B cell (primary cell): ENCODE results near the gene INCA1. TPM values are rescaled to one million over a fixed set of nuclear protein-coding genes. Genes with fewer than 3 reads are reported as not detected.

ENCODE experiments used
- ATAC-seq: fragments of 200-7000 bp; cut with Tn5 transposase; one replicate; pipeline ENCODE4 v1.10.0; 2021; ENCODE audit warnings: low read depth, mild to moderate bottlenecking, moderate number of reproducible peaks, moderate library complexity
- CTCF ChIA-PET: fragments of 350-600 bp; sonication (Branson Sonifier 250); formaldehyde crosslinking; loops from one replicate; lab custom pipeline; 2021; ENCODE audit warnings: antibody characterized with exemption, inconsistent platforms; lab: Charles Lee
- POLR2A ChIA-PET: fragments of 350-600 bp; sonication (Branson Sonifier 250); formaldehyde crosslinking; loops from one replicate; lab custom pipeline; 2021; ENCODE audit warnings: antibody characterized with exemption; lab: Charles Lee
- DNase-seq: peaks from one replicate; pipeline ENCODE4 v3.0.0; 2013
- H2AFZ ChIP-seq: 2 replicates; pipeline ENCODE4 v1.6.1; 2012; ENCODE audit warnings: mild to moderate bottlenecking, low read depth, low read length; ENCODE audit not compliant: insufficient read depth, poor library complexity, severe bottlenecking
- H3K27ac ChIP-seq, 2 donors: 1 replicate in 1 of 2; 2 replicates in 1 of 2; pipeline ENCODE4 v1.5.1; 2012 to 2013; ENCODE audit warnings: low read length in 2 of 2, mild to moderate bottlenecking in 2 of 2, moderate library complexity in 1 of 2
- H3K27me3 ChIP-seq, 4 experiments: fragments of 200-600 bp in 1 of 4; sonication (generic) in 1 of 4; replicated peaks in 1 of 4; 1 replicate in 2 of 4; 2 replicates in 2 of 4; pipeline versions ENCODE4 v1.6.1 to v1.7.0; 2013 to 2016; ENCODE audit warnings: low read length in 3 of 4, mild to moderate bottlenecking in 2 of 4, mixed read lengths in 1 of 4, moderate library complexity in 1 of 4; ENCODE audit not compliant: insufficient read depth in 4 of 4, control insufficient read depth in 3 of 4; ENCODE audit errors: control extremely low read depth in 1 of 4
- H3K36me3 ChIP-seq, 2 experiments: replicated peaks in 1 of 2; 1 replicate in 1 of 2; 2 replicates in 1 of 2; pipeline versions ENCODE4 v1.6.1 to v1.7.1; 2013; ENCODE audit warnings: low read length in 1 of 2; ENCODE audit not compliant: insufficient read depth in 2 of 2, control insufficient read depth in 1 of 2; ENCODE audit errors: control extremely low read depth in 1 of 2, extremely low read depth in 1 of 2
- H3K4me1 ChIP-seq, 2 donors: fragments of 200-600 bp in 1 of 2; sonication (generic) in 1 of 2; 1 replicate in 1 of 2; 2 replicates in 1 of 2; pipeline versions ENCODE4 v1.5.1 to v1.6.1; 2013 to 2017; ENCODE audit warnings: low read length in 2 of 2; ENCODE audit not compliant: control insufficient read depth in 2 of 2, insufficient read depth in 2 of 2
- H3K4me2 ChIP-seq: replicated peaks from 2 replicates; pipeline ENCODE3; 2012; ENCODE audit warnings: mild to moderate bottlenecking, low read depth, low read length; ENCODE audit not compliant: poor library complexity, severe bottlenecking
- H3K4me3 ChIP-seq, 5 experiments: fragments of 200-600 bp in 1 of 5; sonication (generic) in 1 of 5; 1 replicate in 3 of 5; 2 replicates in 2 of 5; pipeline versions ENCODE4 v1.5.1 to v1.7.0; 2011 to 2016; ENCODE audit warnings: low read length in 4 of 5, mild to moderate bottlenecking in 4 of 5, low read depth in 2 of 5, control low read depth in 1 of 5, moderate library complexity in 1 of 5; ENCODE audit not compliant: insufficient read depth in 1 of 5; ENCODE audit errors: control extremely low read depth in 1 of 5, extremely low read depth in 1 of 5
- H3K79me2 ChIP-seq: fragments of 200-600 bp; sonication (generic); one replicate; pipeline ENCODE4 v1.6.0; 2016; ENCODE audit warnings: low read length; ENCODE audit not compliant: control insufficient read depth, insufficient read depth
- H3K9ac ChIP-seq: fragments of 200-600 bp; sonication (generic); 2 replicates; pipeline ENCODE4 v1.6.1; 2017; ENCODE audit warnings: mild to moderate bottlenecking, low read length, moderate library complexity
- H3K9me3 ChIP-seq, 3 donors: one replicate each; pipeline versions ENCODE4 v1.6.1 to v1.7.1; 2013; ENCODE audit warnings: low read length in 2 of 3; ENCODE audit not compliant: control insufficient read depth in 2 of 3, insufficient read depth in 1 of 3; ENCODE audit errors: control extremely low read depth in 1 of 3
- H4K20me1 ChIP-seq: 2 replicates; pipeline ENCODE4 v1.6.0; 2012; ENCODE audit warnings: mild to moderate bottlenecking, low read length; ENCODE audit not compliant: insufficient read depth, control insufficient read depth, poor library complexity, severe bottlenecking
- H3K27ac Mint-ChIP-seq: one replicate; pipeline ENCODE4 v1.8.0; 2021; ENCODE audit warnings: mixed read lengths
- H3K27me3 Mint-ChIP-seq: one replicate; pipeline ENCODE4 v1.8.0; 2021; ENCODE audit warnings: mixed read lengths
- H3K4me1 Mint-ChIP-seq: one replicate; pipeline ENCODE4 v1.8.0; 2021; ENCODE audit warnings: mixed read lengths
- H3K4me3 Mint-ChIP-seq: one replicate; pipeline ENCODE4 v1.8.0; 2021; ENCODE audit warnings: mixed read lengths
- H3K9me3 Mint-ChIP-seq: one replicate; pipeline ENCODE4 v1.8.0; 2022; ENCODE audit warnings: mixed read lengths; ENCODE audit not compliant: insufficient read depth
- EZH2 ChIP-seq: IDR thresholded peaks from 2 replicates; pipeline ENCODE4 v1.6.1; 2012; ENCODE audit warnings: borderline replicate concordance, low read depth, mild to moderate bottlenecking, moderate library complexity, low read length; ENCODE audit not compliant: insufficient read depth, poor library complexity, severe bottlenecking
- WGBS: methylation state at CpG from one replicate; pipeline ENCODE4 v1.1.5; 2013; ENCODE audit warnings: missing lambda C conversion rate; ENCODE audit not compliant: insufficient coverage; 5-methylcytosine and 5-hydroxymethylcytosine counted together
- intact Hi-C: fragments of 100-400 bp; cut with micrococcal nuclease; formaldehyde crosslinking; loops from one replicate; pipeline ENCODE4 v1.10.0; 2022
- polyA plus RNA-seq: library from polyadenylated mRNA; depleted of rRNA; stranded (reverse); fragments of >200 nt; gene quantifications from 2 replicates; pipeline ENCODE4 v1.2.3, GENCODE V29; 2012
- total RNA-seq, 2 donors: library from RNA; stranded (reverse); fragments of 120-200 nt in 1 of 2; gene quantifications; 1 replicate in 1 of 2; 2 replicates in 1 of 2; pipeline versions ENCODE4 v1.2.3 to v1.2.4, GENCODE V29; 2013 to 2022
- TF ChIP-seq, protein P1 (sequence below): fragments of 200-600 bp; IDR thresholded peaks from one replicate; pipeline ENCODE4 v1.8.0; 2022; ENCODE audit warnings: antibody characterized with exemption, mild to moderate bottlenecking

The INCA1 gene
- total and polyA plus RNA-seq, 2 donors (not counting 1 experiment from before 2014, with no cell fraction given), result 0.30 to 0.60 TPM

DNA sequence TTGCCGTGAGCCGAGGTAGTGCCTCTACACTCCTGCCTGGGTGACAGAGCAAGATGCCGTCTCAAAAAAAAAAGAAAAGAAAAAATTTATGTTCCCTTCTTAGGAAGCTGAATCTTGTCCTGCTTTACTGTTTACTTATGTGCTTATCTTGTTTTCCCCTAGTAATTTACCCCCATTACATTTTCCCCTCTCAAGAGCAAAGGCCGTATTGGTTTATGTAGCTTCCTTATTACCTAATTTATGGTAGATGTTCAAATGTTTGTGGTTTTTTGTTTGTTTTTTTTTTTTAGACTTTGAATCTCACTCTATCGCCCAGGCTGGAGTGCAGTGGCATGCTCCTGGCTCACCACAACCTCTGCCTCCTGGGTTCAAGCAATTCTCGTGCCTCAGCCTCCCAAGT, 48.2 kb upstream of the INCA1 start:
- no peak overlapping the region for H3K9ac ChIP-seq
- no peaks in the 10 kb centered on the region for H4K20me1 ChIP-seq
- H3K9me3 ChIP-seq, result peaks cover 0 to 6% (median 0%) of the 10 kb centered on the region in 3 donors
- H3K79me2 ChIP-seq, result no peaks in the 10 kb centered on the region
- no peaks in the 10 kb centered on the region for H3K27me3 Mint-ChIP-seq
- TF ChIP-seq, protein P1, sequence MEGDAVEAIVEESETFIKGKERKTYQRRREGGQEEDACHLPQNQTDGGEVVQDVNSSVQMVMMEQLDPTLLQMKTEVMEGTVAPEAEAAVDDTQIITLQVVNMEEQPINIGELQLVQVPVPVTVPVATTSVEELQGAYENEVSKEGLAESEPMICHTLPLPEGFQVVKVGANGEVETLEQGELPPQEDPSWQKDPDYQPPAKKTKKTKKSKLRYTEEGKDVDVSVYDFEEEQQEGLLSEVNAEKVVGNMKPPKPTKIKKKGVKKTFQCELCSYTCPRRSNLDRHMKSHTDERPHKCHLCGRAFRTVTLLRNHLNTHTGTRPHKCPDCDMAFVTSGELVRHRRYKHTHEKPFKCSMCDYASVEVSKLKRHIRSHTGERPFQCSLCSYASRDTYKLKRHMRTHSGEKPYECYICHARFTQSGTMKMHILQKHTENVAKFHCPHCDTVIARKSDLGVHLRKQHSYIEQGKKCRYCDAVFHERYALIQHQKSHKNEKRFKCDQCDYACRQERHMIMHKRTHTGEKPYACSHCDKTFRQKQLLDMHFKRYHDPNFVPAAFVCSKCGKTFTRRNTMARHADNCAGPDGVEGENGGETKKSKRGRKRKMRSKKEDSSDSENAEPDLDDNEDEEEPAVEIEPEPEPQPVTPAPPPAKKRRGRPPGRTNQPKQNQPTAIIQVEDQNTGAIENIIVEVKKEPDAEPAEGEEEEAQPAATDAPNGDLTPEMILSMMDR, result no peak
- TF ChIP-seq EZH2, result no peak
- H3K27me3 ChIP-seq, result peaks cover 0 to 8% (median 0%) of the 10 kb centered on the region in 4 experiments
- POLR2A ChIA-PET, result interaction anchor here (0.7 to 0.8 kb wide), 2 partner anchors 9 to 45 kb away, joined by 3 to 4 read pairs; no protein-coding TSS in a partner anchor
- no peaks in the 10 kb centered on the region for H3K9me3 Mint-ChIP-seq
- H3K4me2 ChIP-seq, result no peak overlapping the region
- intact Hi-C loops, result no loop called here
- no peak overlapping the region for H3K27ac ChIP-seq
- H3K4me1 Mint-ChIP-seq, result peaks cover 30% of the 10 kb centered on the region
- DNase-seq, result no peak
- H3K4me3 Mint-ChIP-seq, result no peak overlapping the region
- no peak overlapping the region for H2AFZ ChIP-seq
- WGBS, result 100% methylated on average over 2 of the region's 6 CpGs
- H3K4me3 ChIP-seq, result no peak overlapping the region
- H3K27ac Mint-ChIP-seq, result no peak overlapping the region
- no peaks in the 10 kb centered on the region for H3K36me3 ChIP-seq
- peaks cover 13 to 31% of the 10 kb centered on the region in 2 donors for H3K4me1 ChIP-seq
- CTCF ChIA-PET, result interaction anchor here (0.6 to 6.9 kb wide), 8 partner anchors 9 to 136 kb away, joined by 3 to 30 read pairs (median 4); partner anchors contain the start of gene ZFP3
- no peak for ATAC-seq

DNA sequence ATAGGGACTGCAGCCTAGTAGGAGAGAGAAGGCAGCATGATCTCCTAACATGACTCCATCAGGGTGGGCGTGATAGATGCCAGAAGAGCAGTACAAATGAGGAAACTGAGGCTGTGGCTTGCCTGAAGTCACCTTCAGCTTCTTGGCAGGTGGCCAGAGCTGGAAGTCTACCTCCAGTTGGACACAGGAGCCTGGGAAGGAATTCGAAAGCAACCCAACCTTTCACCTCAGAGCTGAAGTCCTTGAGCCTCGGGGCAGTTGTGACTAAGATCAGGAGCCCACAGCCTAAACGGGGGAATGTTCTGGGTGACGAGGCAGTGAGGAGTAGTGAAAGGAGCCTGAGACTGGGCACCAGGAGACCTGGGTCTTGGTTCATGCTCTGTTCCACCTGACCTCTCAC, 47.3 kb upstream of the INCA1 start:
- H4K20me1 ChIP-seq, result no peaks in the 10 kb centered on the region
- Mint-ChIP-seq H3K27me3 (no peaks in the 10 kb centered on the region), H3K4me1 (peaks cover 25% of the 10 kb centered on the region), H3K27ac (peak overlapping the region; percentile 65), H3K4me3 (no peak overlapping the region), H3K9me3 (no peaks in the 10 kb centered on the region)
- no peaks in the 10 kb centered on the region for H3K79me2 ChIP-seq
- H3K4me1 ChIP-seq, result peaks cover 9 to 22% of the 10 kb centered on the region in 2 donors
- TF ChIP-seq EZH2, result no peak
- TF ChIP-seq, protein P1, result no peak
- DNase-seq (no peak), ATAC-seq (no peak)
- H3K36me3 ChIP-seq, result no peaks in the 10 kb centered on the region
- peaks cover 0 to 8% (median 0%) of the 10 kb centered on the region in 4 experiments for H3K27me3 ChIP-seq
- H2AFZ ChIP-seq, result no peak overlapping the region
- no peak overlapping the region for H3K4me3 ChIP-seq
- H3K27ac ChIP-seq, result no peak overlapping the region
- ChIA-PET CTCF (interaction anchor here (0.9 to 6.9 kb wide), 2 partner anchors 17 to 142 kb away, joined by 4 to 30 read pairs; partner anchors contain the start of gene CHRNE), POLR2A (interaction anchor here (0.6 to 1.6 kb wide), 2 partner anchors 13 to 379 kb away, joined by 3 read pairs; no protein-coding TSS in a partner anchor)
- WGBS, result 92% methylated on average over 2 of the region's 5 CpGs
- peaks cover 0 to 6% (median 0%) of the 10 kb centered on the region in 3 donors for H3K9me3 ChIP-seq
- intact Hi-C loops, result no loop called here
- no peak overlapping the region for H3K9ac ChIP-seq
- H3K4me2 ChIP-seq, result no peak overlapping the region
